GM20431 (cell line): ENCODE results near the gene ARHGAP9.
"Not testable (repeated sequence)": the region's sequence is repeated elsewhere in the genome, so short reads cannot be mapped to it uniquely, and the experiment has no call there.

ENCODE experiments used
- in situ Hi-C: fragments of 300-500 bp; cut with MseI, MboI; formaldehyde crosslinking; loops from one replicate; pipeline ENCODE4 v1.15.0; 2020; ENCODE audit warnings: low sequenced_read_pairs; ENCODE audit not compliant: unreplicated experiment

Gene ARHGAP9

GRCh38 chr12:57497223-57498131, 17.8 kb upstream of the ARHGAP9 start:
- in situ Hi-C loops = no loop called here

- in situ Hi-C loops = no loop called here
Measured at GRCh38 chr12:57496822-57497221, 17.2 kb upstream of the ARHGAP9 start.

- in situ Hi-C loops = not testable (repeated sequence)
Measured at GRCh38 chr12:57495051-57495701, 15.5 kb upstream of the ARHGAP9 start.

- in situ Hi-C loops = no loop called here
Measured at GRCh38 chr12:57491393-57492280, 12.0 kb upstream of the ARHGAP9 start.

GRCh38 chr12:57490126-57490525, 10.5 kb upstream of the ARHGAP9 start:
- in situ Hi-C loops = no loop called here

- in situ Hi-C loops = no loop called here
Measured at GRCh38 chr12:57489157-57489641, 9.5 kb upstream of the ARHGAP9 start.

GRCh38 chr12:57488402-57489156, 8.9 kb upstream of the ARHGAP9 start:
- in situ Hi-C loops = no loop called here

- in situ Hi-C loops = no loop called here
Measured at GRCh38 chr12:57487597-57488401, 8.1 kb upstream of the ARHGAP9 start, which contains the start of gene MARS1. MARS1 (plus strand) TSS chr12:57488068; CDS start chr12:57488091, 23 bp downstream.

- in situ Hi-C loops = no loop called here
Measured at GRCh38 chr12:57487055-57487596, 7.5 kb upstream of the ARHGAP9 start.

GRCh38 chr12:57485695-57486094, 6.0 kb upstream of the ARHGAP9 start:
- in situ Hi-C loops = no loop called here

- in situ Hi-C loops = no loop called here
Measured at GRCh38 chr12:57483466-57483865, 3.8 kb upstream of the ARHGAP9 start.

- in situ Hi-C loops = no loop called here
Measured at GRCh38 chr12:57481671-57482070, 2.0 kb upstream of the ARHGAP9 start.

- in situ Hi-C loops = no loop called here
Measured at GRCh38 chr12:57479043-57479375, 657 bp downstream of the ARHGAP9 start.

GRCh38 chr12:57477710-57478681, 1.7 kb downstream of the ARHGAP9 start:
- in situ Hi-C loops = no loop called here

- in situ Hi-C loops = no loop called here
Measured at GRCh38 chr12:57476993-57477709, 2.5 kb downstream of the ARHGAP9 start.

GRCh38 chr12:57476162-57476992, 3.3 kb downstream of the ARHGAP9 start:
- in situ Hi-C loops = no loop called here
